Mesendoderm (in vitro differentiated cells): ENCODE results near the gene DPPA2. TPM values are rescaled to one million over a fixed set of nuclear protein-coding genes. Genes with fewer than 3 reads are reported as not detected.

Experiments
- DNase-seq: peaks from one replicate; pipeline ENCODE4 v3.0.0; 2013
- H2AK5ac ChIP-seq: 2 replicates; pipeline ENCODE4 v1.6.1; 2013; ENCODE audit warnings: low read length, inconsistent platforms
- H2BK120ac ChIP-seq: 2 replicates; pipeline ENCODE4 v1.6.1; 2013; ENCODE audit warnings: low read depth, mild to moderate bottlenecking, low read length, moderate library complexity, mixed read lengths
- H2BK15ac ChIP-seq: replicated peaks from 2 replicates; pipeline ENCODE4 v1.6.1; 2013; ENCODE audit warnings: low read depth, mild to moderate bottlenecking, moderate library complexity
- H2BK5ac ChIP-seq: 2 replicates; pipeline ENCODE4 v1.6.1; 2013; ENCODE audit warnings: low read length, inconsistent platforms
- H3K18ac ChIP-seq: 2 replicates; pipeline ENCODE4 v1.6.1; 2013; ENCODE audit warnings: mild to moderate bottlenecking, low read length, mixed read lengths
- H3K23ac ChIP-seq: one replicate; pipeline ENCODE4 v1.6.1; 2013; ENCODE audit warnings: low read length
- H3K27ac ChIP-seq: 2 replicates; pipeline ENCODE4 v1.5.1; 2013; ENCODE audit warnings: low read depth, mild to moderate bottlenecking, inconsistent platforms, low read length, moderate library complexity
- H3K27me3 ChIP-seq: 2 replicates; pipeline ENCODE4 v1.6.1; 2013; ENCODE audit warnings: low read length, control low read depth, mild to moderate bottlenecking, inconsistent platforms; ENCODE audit not compliant: insufficient read depth, poor library complexity
- H3K36me3 ChIP-seq: 2 replicates; pipeline ENCODE4 v1.6.1; 2013; ENCODE audit warnings: low read length, inconsistent platforms; ENCODE audit not compliant: control insufficient read depth, insufficient read depth
- H3K4ac ChIP-seq: one replicate; pipeline ENCODE4 v1.6.1; 2013; ENCODE audit warnings: low read depth, mild to moderate bottlenecking, low read length, moderate library complexity
- H3K4me1 ChIP-seq: 2 replicates; pipeline ENCODE4 v1.6.1; 2013; ENCODE audit warnings: low read depth, low read length, inconsistent platforms; ENCODE audit not compliant: control insufficient read depth
- H3K4me2 ChIP-seq: 2 replicates; pipeline ENCODE4 v1.6.1; 2013; ENCODE audit warnings: low read length
- H3K4me3 ChIP-seq: 2 replicates; pipeline ENCODE4 v1.5.1; 2013; ENCODE audit warnings: mild to moderate bottlenecking, low read length
- H3K56ac ChIP-seq: one replicate; pipeline ENCODE4 v1.6.1; 2013; ENCODE audit warnings: low read length
- H3K79me1 ChIP-seq: 2 replicates; pipeline ENCODE4 v1.6.1; 2013; ENCODE audit warnings: low read length, inconsistent platforms
- H3K79me2 ChIP-seq: 2 replicates; pipeline ENCODE4 v1.6.1; 2013; ENCODE audit warnings: mild to moderate bottlenecking, low read length; ENCODE audit not compliant: control insufficient read depth, insufficient read depth
- H3K9ac ChIP-seq: 2 replicates; pipeline ENCODE4 v1.6.1; 2013; ENCODE audit warnings: low read length, inconsistent platforms
- H4K5ac ChIP-seq: one replicate; pipeline ENCODE4 v1.6.1; 2013; ENCODE audit warnings: low read length
- H4K8ac ChIP-seq: one replicate; pipeline ENCODE4 v1.6.1; 2013; ENCODE audit warnings: low read depth, mild to moderate bottlenecking, control low read depth, low read length, moderate library complexity
- WGBS: extraction: QIAGEN DNeasy Blood & Tissue Kit; methylation state at CpG from one replicate; pipeline ENCODE4 v1.1.7; 2013; ENCODE audit warnings: low lambda C conversion rate, missing lambda C conversion rate; ENCODE audit not compliant: insufficient coverage; ENCODE audit errors: extremely low coverage; 5-methylcytosine and 5-hydroxymethylcytosine counted together
- small RNA-seq: library from polyadenylated mRNA; stranded (forward); fragments of <200 nt; extraction: miRNeasy Mini kit (QIAGEN cat#:217004); gene quantifications from one replicate; pipeline ENCODE3, GENCODE V24; 2013; ENCODE audit not compliant: insufficient read depth

DPPA2 gene

DNA sequence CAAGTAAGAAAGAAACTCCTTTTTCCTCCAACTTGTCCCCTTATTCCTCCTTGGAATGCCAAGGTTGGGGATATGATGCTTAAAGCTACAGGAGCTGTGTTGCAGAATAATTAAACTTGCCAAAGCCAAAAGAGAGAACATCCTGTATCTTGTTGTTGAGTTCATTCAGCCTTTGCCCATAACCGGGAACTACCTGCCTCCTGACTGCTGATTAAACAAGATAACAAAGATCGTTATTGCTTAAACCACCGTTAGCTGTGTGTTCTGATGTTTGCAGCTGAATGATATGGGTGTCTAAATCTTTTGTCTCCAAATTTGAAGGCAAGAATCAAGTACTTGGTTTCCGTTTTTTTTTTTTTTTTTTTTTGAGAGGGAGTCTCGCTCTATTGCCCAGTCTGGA is 61.5 kb downstream of the DPPA2 start:
- DNase-seq, result no peak
- Histone ChIP-seq H3K56ac (no peak overlapping the region), H4K8ac (no peak overlapping the region), H3K4me2 (no peak overlapping the region), H3K27ac (no peak overlapping the region), H3K9ac (no peak overlapping the region), H3K18ac (no peak overlapping the region), H2BK5ac (no peak overlapping the region), H2BK15ac (no peak overlapping the region), H3K36me3 (no peaks in the 10 kb centered on the region), H3K4ac (no peak overlapping the region), H3K79me1 (no peaks in the 10 kb centered on the region), H3K79me2 (no peaks in the 10 kb centered on the region), H2AK5ac (no peak overlapping the region), H3K4me3 (no peak overlapping the region), H3K23ac (no peak overlapping the region), H4K5ac (no peak overlapping the region), H2BK120ac (no peak overlapping the region), H3K4me1 (no peaks in the 10 kb centered on the region), H3K27me3 (no peaks in the 10 kb centered on the region)
- WGBS, result no CpG with 5 or more reads among the region's 5 CpGs

DNA sequence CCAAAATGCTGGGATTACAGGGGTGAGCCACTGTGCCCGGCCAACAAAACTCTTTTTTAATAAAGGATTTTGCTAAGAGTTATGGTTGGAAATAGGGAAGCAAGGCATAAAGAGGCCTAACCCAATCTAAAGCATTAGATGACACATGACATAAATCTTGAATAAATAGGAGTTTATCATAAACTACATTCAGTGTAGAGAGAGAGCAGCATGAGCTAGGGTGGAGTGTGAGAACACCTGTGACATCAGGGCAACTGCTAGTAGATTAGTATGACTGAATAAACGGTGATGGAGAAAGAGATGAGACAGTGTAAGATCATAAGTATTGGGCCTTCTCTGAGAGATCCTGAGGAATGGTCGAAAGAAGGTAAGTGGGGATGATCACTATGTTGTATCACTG is 63.7 kb downstream of the DPPA2 start:
- Histone ChIP-seq H3K18ac (no peak overlapping the region), H3K79me1 (no peaks in the 10 kb centered on the region), H3K36me3 (no peaks in the 10 kb centered on the region), H4K8ac (no peak overlapping the region), H3K4me2 (no peak overlapping the region), H3K4me3 (no peak overlapping the region), H3K9ac (no peak overlapping the region), H3K4me1 (no peaks in the 10 kb centered on the region), H2BK15ac (no peak overlapping the region), H3K27ac (no peak overlapping the region), H3K23ac (no peak overlapping the region), H4K5ac (no peak overlapping the region), H2BK120ac (no peak overlapping the region), H2AK5ac (no peak overlapping the region), H3K27me3 (no peaks in the 10 kb centered on the region), H3K56ac (no peak overlapping the region), H2BK5ac (no peak overlapping the region), H3K79me2 (no peaks in the 10 kb centered on the region), H3K4ac (no peak overlapping the region)
- no CpG with 5 or more reads among the region's 3 CpGs for WGBS
- no peak for DNase-seq

Small RNA genes lying within 50 kb of the gene (small RNA-seq; reads per million reads assigned to genes)
- gene AC124945.1 (not detected), gene RF00017 (not detected)
